GM21515 (cell line): ENCODE measurements around the gene UMPS.
"Not testable (repeated sequence)": the region's sequence is repeated elsewhere in the genome, so short reads cannot be mapped to it uniquely, and the experiment has no call there.

Experiments
- ATAC-seq: cut with Tn5 transposase; IDR thresholded peaks from one replicate; pipeline ENCODE4 v1.9.1; 2021; ENCODE audit not compliant: unreplicated experiment

UMPS gene

DNA sequence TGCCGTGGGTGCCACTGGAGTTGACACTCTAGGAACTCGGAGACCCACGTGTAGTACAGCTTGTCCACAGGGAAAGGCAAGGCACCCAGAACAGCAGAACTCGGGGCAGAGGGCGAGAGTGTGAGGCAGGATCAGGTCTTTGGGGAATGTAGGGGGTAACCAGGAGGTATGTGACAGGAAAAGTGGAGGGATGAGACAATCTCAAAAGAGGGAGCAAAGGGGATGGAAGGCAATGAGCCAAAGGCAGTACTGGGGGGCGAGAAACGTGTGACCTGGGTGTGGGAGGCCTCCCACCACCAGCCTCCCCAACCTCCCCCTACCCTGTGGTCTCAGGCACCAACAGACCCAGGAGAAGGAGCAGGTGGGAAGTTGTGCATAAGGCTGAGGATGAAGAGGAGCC is 48.9 kb downstream of the UMPS start:
- ATAC-seq = no peak

DNA sequence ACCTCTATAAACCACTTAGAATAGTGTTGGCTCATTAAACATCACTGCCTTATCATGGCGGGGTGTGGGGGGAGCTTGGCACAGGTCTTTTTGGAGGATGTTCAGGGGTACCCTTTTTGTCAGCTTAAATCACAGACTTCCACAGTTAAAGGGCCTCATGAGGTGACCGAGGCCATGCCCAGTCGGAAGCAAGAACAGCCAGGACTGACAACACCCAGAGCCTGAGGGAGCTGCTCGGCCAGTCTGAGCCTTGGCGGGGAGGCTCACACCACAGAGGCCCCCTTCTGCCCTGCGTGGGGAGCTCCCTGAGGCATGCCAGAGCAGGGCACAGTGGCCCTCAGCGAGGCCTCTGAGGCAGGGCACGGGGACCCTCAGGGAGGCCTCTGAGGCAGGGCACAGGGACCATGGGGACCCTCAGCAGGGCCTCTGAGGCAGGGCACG is 49.5 kb downstream of the UMPS start:
- no peak for ATAC-seq

DNA sequence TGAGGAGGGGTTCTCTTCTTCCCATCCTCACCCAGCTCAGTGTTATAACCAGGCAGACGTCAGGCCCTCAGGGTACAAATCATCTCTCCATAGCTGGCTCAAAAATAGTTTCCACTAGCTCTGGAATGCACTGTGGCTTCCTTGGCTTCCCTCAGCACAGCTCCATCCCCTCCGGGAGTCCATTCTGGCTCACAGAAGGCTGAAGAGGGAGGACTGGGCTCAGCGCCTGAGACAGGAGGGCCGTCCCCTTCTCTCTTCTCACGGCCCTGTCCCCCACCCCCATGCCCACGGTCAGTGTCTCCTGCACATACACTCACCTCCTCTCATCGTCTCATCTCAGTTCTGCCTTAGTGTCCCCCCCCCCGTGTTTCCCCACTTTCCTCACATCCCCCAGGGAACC is 50.1 kb downstream of the UMPS start:
- no peak for ATAC-seq

DNA sequence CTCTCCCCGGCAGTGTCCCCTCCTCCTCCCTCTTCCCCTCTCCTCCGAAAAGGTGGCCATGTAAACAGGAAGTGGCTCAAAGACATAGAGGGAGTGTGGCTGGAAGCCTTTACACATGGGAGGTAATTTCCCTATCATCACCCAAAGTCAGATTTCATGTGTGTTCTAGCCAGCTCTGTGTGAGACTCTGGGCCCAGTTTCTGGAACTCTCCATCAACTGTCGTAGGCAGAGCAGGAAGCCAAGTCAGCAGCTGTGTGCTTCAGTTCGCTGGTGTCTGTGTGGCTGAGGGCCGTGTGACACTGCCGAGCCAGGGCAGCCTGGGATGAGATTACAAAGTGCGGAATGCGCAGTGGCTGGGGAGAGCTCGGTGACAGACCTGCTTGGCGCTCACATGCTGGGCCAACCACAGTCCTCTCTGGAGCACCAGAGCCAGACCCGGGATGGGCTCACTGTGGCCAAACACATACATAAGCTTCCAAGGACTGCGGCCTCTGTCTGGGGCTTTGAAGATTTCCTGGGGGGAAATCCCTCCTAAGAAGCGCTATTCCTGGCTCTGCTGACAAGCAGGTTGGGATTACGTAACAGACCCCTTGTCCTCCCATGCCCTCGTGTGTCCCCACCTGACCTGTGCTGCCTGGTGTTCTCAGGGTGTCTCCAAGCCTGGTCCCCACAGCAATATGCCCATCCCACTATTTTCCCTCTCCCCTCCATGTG is 50.7 kb downstream of the UMPS start:
- no peak for ATAC-seq

DNA sequence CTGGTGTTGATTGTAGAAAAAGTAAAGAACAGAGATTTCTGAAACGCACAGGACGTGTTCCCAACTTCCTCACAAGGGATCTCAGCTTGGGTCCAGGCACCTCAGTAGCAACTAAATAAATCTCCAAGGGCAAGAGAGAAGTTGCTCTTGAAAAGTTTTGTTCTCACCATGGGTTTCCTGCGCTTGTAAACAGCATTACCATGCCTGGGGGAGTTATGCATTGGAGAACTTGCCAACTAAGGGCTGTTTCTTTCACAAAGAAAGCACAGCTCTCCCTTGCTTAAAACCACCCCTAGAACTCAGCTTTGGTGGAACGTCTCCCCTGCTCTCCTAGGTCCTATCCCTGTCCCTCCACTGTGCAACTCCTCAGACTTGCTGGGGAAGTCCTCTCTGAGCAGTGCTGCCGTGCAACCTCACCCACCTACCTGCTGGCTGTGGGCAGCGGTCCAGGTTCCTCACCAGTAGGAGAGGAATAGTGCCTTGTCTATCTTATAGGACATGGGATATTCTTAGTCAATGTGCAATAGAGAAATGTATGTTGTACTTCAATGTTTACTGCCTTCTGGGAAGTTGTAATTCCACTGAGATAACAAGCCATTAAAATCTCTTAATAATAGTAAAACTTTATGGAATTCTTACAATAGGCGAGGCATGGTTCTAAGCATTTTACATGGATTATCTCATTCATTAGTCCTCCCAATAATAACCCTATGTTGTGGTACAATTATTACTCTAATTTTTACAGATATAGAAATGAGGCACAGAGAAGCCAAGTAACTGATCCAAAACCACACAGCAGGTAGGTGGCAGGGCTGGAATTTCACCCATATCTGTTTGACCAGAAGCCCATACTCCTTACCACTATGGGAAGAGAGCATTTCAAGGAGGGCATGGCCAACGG is 51.5 kb downstream of the UMPS start:
- ATAC-seq = no peak

DNA sequence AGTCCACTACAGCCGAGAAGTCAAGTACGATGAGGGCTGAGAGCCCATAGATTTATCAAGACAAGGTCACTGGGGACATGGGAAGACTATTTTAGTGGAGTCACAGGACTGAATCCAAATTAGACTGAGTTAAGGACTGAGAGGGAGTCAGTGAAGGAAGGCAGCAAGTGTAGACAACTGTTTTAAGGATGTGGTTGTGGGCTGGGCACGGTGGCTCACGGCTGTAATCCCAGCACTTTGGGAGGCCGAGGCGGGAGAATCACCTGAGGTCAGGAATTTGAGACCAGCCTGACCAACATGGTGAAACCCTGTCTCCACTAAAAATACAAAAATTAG is 52.1 kb downstream of the UMPS start:
- ATAC-seq = not testable (repeated sequence)

DNA sequence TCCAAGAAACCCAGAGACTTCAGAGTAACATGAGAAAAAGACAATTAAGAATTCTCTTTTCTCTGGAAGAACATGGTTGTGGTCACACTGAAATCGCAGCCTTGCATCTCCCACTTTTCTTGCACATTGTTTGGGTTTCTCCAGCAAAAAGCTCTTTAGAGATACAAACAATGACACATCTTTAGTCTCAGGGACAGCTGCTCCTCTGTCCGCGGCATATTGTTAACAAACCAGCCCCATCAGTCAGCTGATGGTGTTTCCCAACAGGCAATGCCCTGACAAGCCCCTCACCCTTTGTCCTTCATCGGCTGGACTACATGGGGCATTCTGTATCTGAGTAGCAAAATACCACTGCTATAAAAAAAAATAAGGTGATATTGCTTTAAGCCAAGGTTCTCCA is 53.4 kb downstream of the UMPS start:
- no peak for ATAC-seq

DNA sequence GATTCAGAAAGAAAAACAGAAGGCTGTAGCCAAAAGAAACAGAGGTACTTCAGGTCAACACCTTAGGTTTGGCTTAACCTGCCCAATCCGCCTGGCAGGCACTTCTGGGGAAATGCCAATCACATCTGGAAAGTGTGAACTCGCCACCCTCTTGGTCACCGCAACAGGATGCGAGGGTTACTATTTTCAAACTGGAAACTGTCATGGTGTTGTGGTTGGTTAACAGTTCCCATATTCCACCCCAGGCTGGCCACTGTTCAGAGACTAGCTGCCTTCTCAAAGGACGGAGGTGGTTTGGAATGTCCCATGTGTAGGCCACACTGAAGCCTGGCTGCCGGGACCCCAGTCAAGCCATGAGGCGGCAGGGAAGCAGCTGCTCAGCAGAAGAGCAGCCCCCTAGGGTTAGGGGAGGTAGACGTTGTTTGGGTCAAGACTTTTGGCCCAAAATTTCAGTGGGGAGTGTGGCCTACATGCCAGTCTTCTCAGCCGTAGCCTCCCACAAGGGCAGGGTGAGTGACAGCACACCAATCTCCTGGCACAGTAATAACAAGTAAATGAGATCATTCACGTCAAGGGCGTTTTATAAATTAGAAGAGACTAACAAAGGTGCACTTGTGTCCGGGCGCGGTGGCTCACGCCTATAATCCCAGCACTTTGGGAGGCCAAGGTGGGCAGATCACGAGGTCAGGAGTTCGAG is 54.6 kb downstream of the UMPS start:
- no peak for ATAC-seq

DNA sequence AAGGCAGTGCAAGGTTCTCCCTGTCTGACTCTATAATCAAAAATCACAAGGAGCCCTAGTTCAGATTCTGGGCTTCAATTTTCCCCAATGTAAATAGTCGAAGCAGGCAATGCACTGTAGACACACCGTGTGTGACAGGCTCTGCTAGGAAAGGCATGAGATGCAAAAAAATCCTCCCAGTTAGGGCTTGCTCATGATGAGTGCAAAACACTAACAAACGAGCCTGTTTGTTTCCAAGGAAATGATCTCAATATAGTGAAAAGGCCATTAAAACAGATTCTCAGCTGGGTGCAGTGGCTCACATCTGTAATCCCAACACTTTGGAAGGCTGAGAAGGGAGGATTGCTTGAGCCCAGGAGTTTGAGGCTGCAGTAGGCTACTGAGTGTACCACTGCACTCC is 55.7 kb downstream of the UMPS start:
- ATAC-seq = no peak

DNA sequence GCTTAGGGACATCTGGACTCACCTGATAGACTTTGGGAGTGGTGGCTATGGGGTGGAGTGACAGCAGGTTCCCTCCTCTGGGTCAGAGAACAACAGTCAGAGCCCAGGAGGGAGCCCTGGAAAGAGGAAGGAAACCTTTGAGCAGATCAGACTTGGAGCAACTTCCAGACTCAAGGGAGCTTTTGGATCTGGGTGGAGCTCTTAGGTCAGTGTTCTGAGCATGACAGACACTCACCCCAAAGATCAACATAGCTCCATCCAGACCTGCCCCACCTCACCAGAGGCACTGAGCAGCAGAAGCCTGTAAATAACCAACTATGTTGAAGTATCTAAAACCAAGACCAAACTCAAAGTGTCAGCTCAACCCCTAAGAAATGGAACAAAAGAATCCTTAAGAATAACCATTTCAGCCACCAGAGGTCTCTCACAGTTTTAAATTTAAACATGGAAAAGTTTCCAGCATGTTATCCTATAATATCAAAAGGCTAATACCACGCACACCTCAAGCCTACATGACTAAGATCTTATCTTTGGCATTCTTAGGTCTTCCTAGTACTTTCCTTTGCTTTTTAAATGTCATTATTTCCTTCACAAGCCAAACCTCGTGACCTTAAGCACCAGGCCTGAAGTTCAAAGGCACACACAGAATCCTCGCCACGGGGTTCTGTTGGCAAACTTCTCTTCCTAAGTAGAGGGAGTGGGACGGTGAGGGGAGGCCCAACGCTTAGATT is 56.4 kb downstream of the UMPS start:
- ATAC-seq = no peak

DNA sequence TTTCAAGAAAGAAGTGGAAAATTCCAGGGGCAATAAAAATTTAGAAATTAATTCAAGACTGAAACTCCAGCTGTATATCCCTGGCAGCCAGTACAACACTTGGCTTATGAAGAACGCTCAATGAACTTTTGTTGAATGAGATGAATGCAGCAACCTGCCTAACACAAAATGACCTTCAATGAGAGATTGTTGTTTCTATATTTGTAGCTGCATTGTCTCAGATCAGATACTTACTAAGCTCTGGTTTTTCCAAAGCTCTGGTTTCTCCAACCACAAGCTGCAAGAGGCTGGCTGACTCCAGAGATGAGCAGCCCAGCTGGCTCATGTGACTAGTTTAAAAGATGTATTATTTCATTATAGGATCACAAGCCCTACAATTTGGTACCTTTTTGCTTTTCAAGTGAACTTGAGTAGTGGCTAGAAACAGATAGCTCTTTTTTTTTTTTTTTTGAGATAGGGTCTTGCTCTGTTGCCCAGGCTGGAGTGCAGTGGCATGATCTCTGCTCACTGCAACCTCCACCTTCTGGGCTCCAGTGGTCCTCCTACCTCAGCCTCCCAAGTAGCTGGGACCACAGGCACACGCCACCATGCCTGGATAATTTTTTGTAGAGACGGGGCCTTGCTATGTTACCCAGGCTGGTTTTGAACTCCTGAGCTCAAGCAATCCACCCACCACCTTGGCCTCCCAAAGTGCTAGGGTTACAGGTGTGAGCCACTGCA is 57.4 kb downstream of the UMPS start:
- ATAC-seq = no peak

DNA sequence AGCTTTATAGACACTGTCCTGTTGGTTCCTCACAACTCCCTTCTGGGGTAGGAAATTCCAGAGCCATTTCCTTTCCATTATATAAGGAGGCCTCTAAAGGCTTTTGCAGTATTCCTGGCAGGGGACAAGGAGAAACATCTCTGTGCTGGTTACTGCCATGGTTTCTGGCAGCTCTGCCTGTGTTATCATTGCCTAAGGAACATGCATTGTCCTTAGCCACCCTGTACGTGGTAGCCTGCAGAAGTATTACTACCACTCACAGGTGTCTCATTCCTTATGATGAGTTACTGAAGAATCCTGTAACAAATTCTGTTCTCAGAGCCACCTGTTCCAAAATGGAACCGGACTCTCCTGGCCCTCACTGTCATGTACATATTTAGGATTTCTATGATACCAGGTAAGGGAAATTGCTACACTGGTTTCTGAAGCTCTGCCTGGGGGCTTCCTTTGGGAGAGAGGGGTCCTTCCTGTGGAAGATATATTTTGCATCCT is 58.0 kb downstream of the UMPS start:
- ATAC-seq = no peak

DNA sequence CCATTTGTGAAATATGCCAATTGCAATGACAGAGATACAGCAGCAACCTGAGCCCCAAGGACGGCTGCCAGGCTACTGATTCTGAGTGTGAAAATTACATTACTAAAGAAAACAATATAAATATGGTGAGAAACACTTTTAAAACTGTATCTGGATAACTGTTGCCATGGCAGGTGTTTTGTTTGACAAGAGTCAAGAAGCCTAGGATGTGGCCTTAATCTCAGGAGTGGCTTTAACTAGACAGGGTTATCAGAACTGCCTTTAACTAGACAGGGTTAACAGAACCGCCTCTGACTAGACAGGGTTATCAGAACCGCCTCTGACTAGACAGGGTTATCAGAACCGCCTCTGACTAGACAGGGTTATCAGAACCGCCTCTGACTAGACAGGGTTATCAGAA is 58.9 kb downstream of the UMPS start:
- not testable (repeated sequence) for ATAC-seq

DNA sequence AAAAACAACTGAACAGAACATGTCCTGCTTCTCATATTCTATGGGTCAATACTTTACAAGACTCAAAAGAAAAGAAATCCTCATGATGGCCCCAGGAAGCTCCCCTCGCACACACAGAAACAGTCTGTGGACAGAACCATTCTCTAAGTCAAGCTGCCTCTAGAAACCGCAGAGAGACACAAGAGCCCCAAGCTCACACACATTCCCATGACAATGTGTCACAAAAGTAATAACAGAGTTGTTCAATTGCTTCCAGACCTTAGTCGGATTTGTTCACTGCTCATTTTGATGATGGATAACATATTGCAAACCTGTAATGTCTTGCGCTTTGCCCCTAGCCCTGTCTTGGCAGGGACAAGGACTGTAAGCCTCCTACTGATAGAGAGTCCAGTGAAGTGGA is 60.9 kb downstream of the UMPS start:
- ATAC-seq = no peak

DNA sequence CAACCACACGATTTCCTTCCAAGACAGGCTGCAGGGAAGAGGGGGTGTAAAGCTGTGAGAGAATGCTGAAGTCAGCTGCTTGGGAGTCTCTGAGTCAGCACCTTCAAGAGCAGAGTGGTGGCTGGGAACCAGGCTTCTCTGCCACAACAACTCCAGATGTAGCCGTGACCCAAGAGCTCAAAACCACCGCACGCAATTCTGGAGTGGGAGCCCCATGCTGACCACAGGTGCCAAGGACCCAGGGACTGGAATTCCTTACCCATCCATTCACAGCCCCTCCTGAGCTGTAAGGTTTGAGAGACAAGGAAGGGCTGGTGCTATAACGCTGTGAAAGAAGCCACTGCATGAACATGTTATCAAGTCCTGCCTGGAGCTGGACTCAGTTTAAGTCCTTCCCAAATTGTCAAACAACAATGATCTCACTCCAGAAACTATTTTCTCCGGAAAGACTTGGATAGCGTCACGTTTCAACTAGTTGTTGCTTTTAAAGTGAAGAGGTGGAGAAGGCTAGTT is 61.4 kb downstream of the UMPS start:
- ATAC-seq = no peak

DNA sequence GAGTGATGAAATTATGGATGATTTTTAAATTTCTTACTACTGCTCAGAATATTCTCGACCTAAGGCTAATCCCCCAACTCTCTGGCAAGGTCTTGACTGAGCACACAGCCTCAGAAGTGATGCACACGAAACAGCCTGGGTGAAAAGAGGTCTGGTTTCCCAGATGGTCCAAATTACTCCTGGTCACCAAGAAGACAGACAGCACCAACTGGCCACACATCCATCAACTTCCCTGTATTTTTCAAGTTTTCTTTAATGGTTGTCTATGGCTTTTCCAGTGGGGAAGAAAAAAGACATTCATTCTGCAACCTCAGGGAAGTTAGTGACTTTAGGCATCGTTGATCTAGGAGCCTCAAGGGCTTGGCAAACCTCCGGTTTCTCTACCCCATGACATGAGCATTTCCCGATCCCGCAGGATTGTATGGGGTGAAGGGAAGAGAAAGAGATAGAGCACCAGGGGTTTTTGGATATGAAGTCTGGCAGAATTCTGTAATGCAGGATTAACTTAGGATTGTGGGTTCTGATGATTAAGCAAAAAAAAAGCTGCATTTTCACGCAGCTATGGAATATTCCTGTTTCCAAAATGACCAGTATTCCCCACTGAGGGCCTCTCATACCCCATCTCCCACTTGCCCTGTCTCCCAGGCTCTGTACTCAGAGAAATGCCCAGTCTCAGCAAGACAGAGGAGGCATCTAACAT is 62.2 kb downstream of the UMPS start:
- no peak for ATAC-seq

DNA sequence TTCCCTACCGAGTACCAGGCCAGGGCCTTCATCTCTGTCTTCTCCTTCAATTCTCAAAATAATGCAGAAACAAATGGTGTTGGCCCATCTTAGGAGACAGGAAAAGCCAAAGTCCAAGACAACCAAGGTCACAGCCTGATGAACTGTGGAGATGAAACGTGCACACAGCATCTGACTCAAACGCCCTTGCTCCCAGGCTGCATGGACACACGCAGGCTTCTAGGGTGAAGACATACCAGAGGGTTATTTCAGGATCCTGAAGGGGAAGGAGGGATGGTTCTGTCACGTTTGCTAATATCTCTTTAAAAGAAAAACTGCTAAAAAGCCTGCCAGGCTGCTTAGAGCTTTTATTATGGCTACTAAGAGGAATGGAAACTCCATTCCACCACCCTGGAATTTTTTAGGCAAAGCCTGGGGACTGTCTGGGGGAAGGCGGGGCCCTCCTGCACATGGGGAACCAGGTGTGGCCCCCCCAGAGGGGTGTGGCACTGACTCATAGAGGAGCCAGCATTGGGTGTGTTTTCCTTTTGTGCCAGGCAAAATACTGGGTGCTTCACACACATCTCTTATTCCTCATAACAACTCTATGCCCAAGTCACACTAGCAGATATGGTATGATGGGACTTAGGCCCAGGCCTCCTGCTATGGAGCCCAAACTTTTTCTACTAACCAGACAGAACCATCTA is 62.9 kb downstream of the UMPS start:
- ATAC-seq = no peak

DNA sequence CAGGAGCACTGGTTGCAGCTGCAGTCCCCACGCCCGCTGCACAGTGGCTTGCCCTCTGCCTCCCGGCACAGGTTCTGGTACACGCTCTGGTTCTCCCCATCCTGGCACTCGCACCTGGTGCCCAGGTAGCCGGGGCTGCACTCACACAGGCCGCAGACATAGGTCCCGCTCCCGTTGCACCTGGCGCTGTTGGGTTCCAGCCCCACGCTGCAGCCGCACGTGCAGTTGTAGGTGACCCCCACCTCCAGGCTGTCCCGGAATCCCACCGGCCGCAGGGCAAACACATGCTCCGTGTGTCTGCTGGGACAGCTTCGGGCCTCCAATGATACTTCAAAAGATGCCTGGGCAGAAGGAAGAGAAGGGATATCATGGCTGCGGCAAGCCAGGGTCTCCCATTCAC is 66.2 kb downstream of the UMPS start:
- ATAC-seq = no peak

DNA sequence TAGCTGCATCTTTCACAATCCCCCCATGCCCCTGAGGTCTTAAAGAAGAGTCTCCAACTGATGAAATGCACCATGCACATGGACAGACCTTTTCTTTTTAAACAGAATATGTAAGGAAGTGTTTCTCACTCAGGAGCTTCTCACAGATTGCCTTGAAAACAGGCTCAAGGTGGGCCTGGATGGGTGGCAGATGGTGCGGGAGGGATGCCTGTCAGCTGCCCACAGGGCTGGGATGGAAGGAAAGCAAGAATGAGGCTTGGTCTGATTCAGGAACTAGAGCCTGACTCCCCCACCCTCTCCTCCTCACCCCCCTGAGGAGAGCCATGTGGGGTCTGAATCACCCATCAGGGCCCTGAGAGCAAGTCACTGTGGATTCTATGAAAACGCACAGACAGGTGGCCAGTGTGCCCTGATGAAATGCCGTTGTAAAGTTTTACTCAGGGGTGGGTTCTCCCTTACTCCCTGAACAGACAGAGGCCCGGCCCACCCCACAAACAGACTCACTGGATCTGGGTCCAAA is 67.2 kb downstream of the UMPS start:
- ATAC-seq = no peak
